H9 (cell line): Measurements from ENCODE around the gene UBFD1. TPM values are rescaled to one million over a fixed set of nuclear protein-coding genes. Genes with fewer than 3 reads are reported as not detected.

Source experiments
- DNase-seq: peaks from one replicate; pipeline ENCODE4 v3.0.0-alpha.2; 2017
- H2AFZ ChIP-seq: one replicate; pipeline ENCODE4 v1.6.1; 2013; ENCODE audit warnings: mild to moderate bottlenecking, low read length, control low read depth, moderate library complexity
- H2AK5ac ChIP-seq: 2 replicates; pipeline ENCODE4 v1.6.1; 2013; ENCODE audit warnings: low read length, control low read depth, mixed read lengths; ENCODE audit not compliant: insufficient read length
- H2BK120ac ChIP-seq: one replicate; pipeline ENCODE4 v1.6.1; 2013; ENCODE audit warnings: low read depth, mild to moderate bottlenecking, low read length, control low read depth, inconsistent platforms; ENCODE audit not compliant: poor library complexity, severe bottlenecking
- H2BK12ac ChIP-seq: 2 replicates; pipeline ENCODE4 v1.6.1; 2013; ENCODE audit warnings: low read length, control low read depth, mixed read lengths, low read depth; ENCODE audit not compliant: insufficient read length
- H2BK15ac ChIP-seq: 2 replicates; pipeline ENCODE4 v1.6.1; 2013; ENCODE audit warnings: low read depth, low read length, control low read depth
- H2BK20ac ChIP-seq: one replicate; pipeline ENCODE4 v1.6.1; 2013; ENCODE audit warnings: low read depth, mild to moderate bottlenecking, low read length, control low read depth, inconsistent platforms; ENCODE audit not compliant: poor library complexity, severe bottlenecking
- H2BK5ac ChIP-seq: 2 replicates; pipeline ENCODE4 v1.6.1; 2013; ENCODE audit warnings: low read length, control low read depth, mixed read lengths; ENCODE audit not compliant: insufficient read length
- H3K14ac ChIP-seq: 2 replicates; pipeline ENCODE4 v1.6.1; 2013; ENCODE audit warnings: low read length, control low read depth; ENCODE audit not compliant: insufficient read depth
- H3K18ac ChIP-seq: 2 replicates; pipeline ENCODE4 v1.6.1; 2013; ENCODE audit warnings: low read depth, mild to moderate bottlenecking, mixed read lengths, low read length, control low read depth; ENCODE audit not compliant: insufficient read length
- H3K23ac ChIP-seq: 2 replicates; pipeline ENCODE4 v1.6.1; 2013; ENCODE audit warnings: low read length, control low read depth, mixed read lengths, low read depth; ENCODE audit not compliant: insufficient read length
- H3K23me2 ChIP-seq: 2 replicates; pipeline ENCODE4 v1.6.1; 2013; ENCODE audit warnings: low read depth, mild to moderate bottlenecking, mixed read lengths, low read length, control low read depth; ENCODE audit not compliant: insufficient read length, poor library complexity, severe bottlenecking
- H3K27ac ChIP-seq: 2 replicates; pipeline ENCODE4 v1.5.1; 2013; ENCODE audit warnings: low read length, control low read depth, mixed read lengths, low read depth; ENCODE audit not compliant: insufficient read length
- H3K27me3 ChIP-seq: 2 replicates; pipeline ENCODE4 v1.6.1; 2013; ENCODE audit warnings: low read length, control low read depth, inconsistent platforms; ENCODE audit not compliant: insufficient read depth
- H3K4ac ChIP-seq: 2 replicates; pipeline ENCODE4 v1.6.1; 2013; ENCODE audit warnings: low read depth, mild to moderate bottlenecking, control low read depth, inconsistent platforms, low read length, moderate library complexity
- H3K4me1 ChIP-seq: 2 replicates; pipeline ENCODE4 v1.6.1; 2013; ENCODE audit warnings: low read length, control low read depth, inconsistent platforms; ENCODE audit not compliant: insufficient read depth
- H3K4me2 ChIP-seq: 2 replicates; pipeline ENCODE4 v1.6.1; 2013; ENCODE audit warnings: low read length, control low read depth, mixed read lengths; ENCODE audit not compliant: insufficient read length, insufficient read depth
- H3K56ac ChIP-seq: 2 replicates; pipeline ENCODE4 v1.6.1; 2013; ENCODE audit warnings: low read depth, mild to moderate bottlenecking, mixed read lengths, low read length, control low read depth; ENCODE audit not compliant: insufficient read length
- H3K79me1 ChIP-seq: 2 replicates; pipeline ENCODE4 v1.6.1; 2013; ENCODE audit warnings: low read depth, mild to moderate bottlenecking, moderate library complexity, low read length, control low read depth, inconsistent platforms; ENCODE audit not compliant: insufficient read depth, poor library complexity, severe bottlenecking
- H3K79me2 ChIP-seq: 2 replicates; pipeline ENCODE4 v1.6.1; 2013; ENCODE audit warnings: low read length, control low read depth, inconsistent platforms; ENCODE audit not compliant: insufficient read depth
- H3K9ac ChIP-seq: 2 replicates; pipeline ENCODE4 v1.6.1; 2013; ENCODE audit warnings: low read length, control low read depth, mixed read lengths; ENCODE audit not compliant: insufficient read length; ENCODE audit errors: extremely low read depth
- H3K9me3 ChIP-seq: one replicate; pipeline ENCODE4 v1.6.1; 2013; ENCODE audit warnings: low read depth, low read length, inconsistent platforms; ENCODE audit not compliant: control insufficient read depth
- H3T11ph ChIP-seq: one replicate; pipeline ENCODE4 v1.6.1; 2013; ENCODE audit warnings: mild to moderate bottlenecking, low read length, control low read depth, inconsistent platforms
- H4K20me1 ChIP-seq: one replicate; pipeline ENCODE4 v1.6.1; 2013; ENCODE audit not compliant: control insufficient read depth, insufficient read length, insufficient read depth
- H4K5ac ChIP-seq: 2 replicates; pipeline ENCODE4 v1.6.1; 2013; ENCODE audit warnings: low read depth, mild to moderate bottlenecking, mixed read lengths, low read length, control low read depth; ENCODE audit not compliant: insufficient read length
- H4K8ac ChIP-seq: replicated peaks from 2 replicates; pipeline ENCODE4 v1.6.1; 2013; ENCODE audit warnings: low read length, control low read depth, mixed read lengths, low read depth; ENCODE audit not compliant: insufficient read length
- H4K91ac ChIP-seq: 2 replicates; pipeline ENCODE4 v1.6.1; 2013; ENCODE audit warnings: low read depth, mild to moderate bottlenecking, moderate library complexity, mixed read lengths, low read length, control low read depth; ENCODE audit not compliant: insufficient read length
- H3K27ac Mint-ChIP-seq, 3 experiments: 2 replicates in 2 of 3; 3 replicates in 1 of 3; pipeline ENCODE4 v1.8.0; 2020 to 2021; ENCODE audit warnings: mixed read lengths in 3 of 3, mild to moderate bottlenecking in 1 of 3, moderate library complexity in 1 of 3
- H3K27me3 Mint-ChIP-seq: 2 replicates; pipeline ENCODE4 v1.8.0; 2021; ENCODE audit warnings: low read depth, mild to moderate bottlenecking, moderate library complexity, mixed read lengths
- H3K36me3 Mint-ChIP-seq, 3 experiments: 2 replicates in 2 of 3; 3 replicates in 1 of 3; pipeline ENCODE4 v1.8.0; 2020 to 2021; ENCODE audit warnings: low read depth in 3 of 3, mixed read lengths in 3 of 3; ENCODE audit not compliant: insufficient read depth in 1 of 3
- H3K4me1 Mint-ChIP-seq, 2 experiments: 2 replicates each; pipeline ENCODE4 v1.8.0; 2020; ENCODE audit warnings: mixed read lengths in 2 of 2
- H3K4me3 Mint-ChIP-seq, 2 experiments: 2 replicates in 1 of 2; 3 replicates in 1 of 2; pipeline ENCODE4 v1.8.0; 2020 to 2021; ENCODE audit warnings: mild to moderate bottlenecking in 2 of 2, mixed read lengths in 2 of 2, moderate library complexity in 1 of 2
- H3K9me3 Mint-ChIP-seq, 2 experiments: 2 replicates in 1 of 2; 3 replicates in 1 of 2; pipeline ENCODE4 v1.8.0; 2020; ENCODE audit warnings: mild to moderate bottlenecking in 2 of 2, mixed read lengths in 2 of 2, moderate library complexity in 1 of 2
- WGBS: extraction: QIAGEN DNeasy Blood & Tissue Kit; methylation state at CpG from one replicate; pipeline ENCODE4 v1.1.7; 2013; ENCODE audit warnings: missing lambda C conversion rate, low lambda C conversion rate, mixed read lengths; ENCODE audit not compliant: insufficient read length; ENCODE audit errors: extremely low coverage; 5-methylcytosine and 5-hydroxymethylcytosine counted together
- total RNA-seq: library from RNA; stranded (reverse); gene quantifications from 2 replicates; pipeline ENCODE4 v1.2.1, GENCODE V29; 2021
- TF ChIP-seq, protein P1 (sequence below): fragments of 200-600 bp; sonication (generic); conservative IDR thresholded peaks from 3 replicates; pipeline ENCODE4 v1.8.0; 2021; ENCODE audit warnings: antibody characterized with exemption, mild to moderate bottlenecking

The UBFD1 gene
- total RNA-seq, 1 experiment from 2014 or later: 107 TPM

- H3K4me1 ChIP-seq: no peaks in the 10 kb centered on the region
- WGBS: no CpG with 5 or more reads among the region's 6 CpGs
- 0 out of 7 replicates have a peak overlapping the region, but pooled peaks of 1 of the 3 experiments have one; percentile 2 for H3K27ac Mint-ChIP-seq
- H2BK120ac ChIP-seq: no peak overlapping the region
- TF ChIP-seq, protein P1, sequence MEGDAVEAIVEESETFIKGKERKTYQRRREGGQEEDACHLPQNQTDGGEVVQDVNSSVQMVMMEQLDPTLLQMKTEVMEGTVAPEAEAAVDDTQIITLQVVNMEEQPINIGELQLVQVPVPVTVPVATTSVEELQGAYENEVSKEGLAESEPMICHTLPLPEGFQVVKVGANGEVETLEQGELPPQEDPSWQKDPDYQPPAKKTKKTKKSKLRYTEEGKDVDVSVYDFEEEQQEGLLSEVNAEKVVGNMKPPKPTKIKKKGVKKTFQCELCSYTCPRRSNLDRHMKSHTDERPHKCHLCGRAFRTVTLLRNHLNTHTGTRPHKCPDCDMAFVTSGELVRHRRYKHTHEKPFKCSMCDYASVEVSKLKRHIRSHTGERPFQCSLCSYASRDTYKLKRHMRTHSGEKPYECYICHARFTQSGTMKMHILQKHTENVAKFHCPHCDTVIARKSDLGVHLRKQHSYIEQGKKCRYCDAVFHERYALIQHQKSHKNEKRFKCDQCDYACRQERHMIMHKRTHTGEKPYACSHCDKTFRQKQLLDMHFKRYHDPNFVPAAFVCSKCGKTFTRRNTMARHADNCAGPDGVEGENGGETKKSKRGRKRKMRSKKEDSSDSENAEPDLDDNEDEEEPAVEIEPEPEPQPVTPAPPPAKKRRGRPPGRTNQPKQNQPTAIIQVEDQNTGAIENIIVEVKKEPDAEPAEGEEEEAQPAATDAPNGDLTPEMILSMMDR: no peak
- H4K91ac ChIP-seq: no peak overlapping the region
- H3K79me1 ChIP-seq: no peaks in the 10 kb centered on the region
- no peak overlapping the region for H3K14ac ChIP-seq
- H3K36me3 Mint-ChIP-seq: peaks cover 58 to 92% (median 82%) of the 10 kb centered on the region in 3 experiments
- H2BK12ac ChIP-seq: no peak overlapping the region
- H3K4me3 Mint-ChIP-seq: no peak overlapping the region
- H3K9me3 ChIP-seq: no peaks in the 10 kb centered on the region
- peaks cover 0 to 8% of the 10 kb centered on the region in 2 experiments; a peak in 1 of 4 replicates for H3K4me1 Mint-ChIP-seq
- peaks cover 7% of the 10 kb centered on the region; the same call in 1 of the 2 replicates for H3K79me2 ChIP-seq
- H3K27ac ChIP-seq: no peak overlapping the region
- DNase-seq: no peak
- peaks cover 3% of the 10 kb centered on the region for H3K23me2 ChIP-seq
- no peak overlapping the region for H2BK5ac ChIP-seq
- no peak overlapping the region for H4K8ac ChIP-seq
- no peaks in the 10 kb centered on the region for H3K27me3 ChIP-seq
- no peak overlapping the region for H3K9ac ChIP-seq
- no peak overlapping the region for H3K4ac ChIP-seq
- no peak overlapping the region for H3K18ac ChIP-seq
- no peaks in the 10 kb centered on the region for H4K20me1 ChIP-seq
- no peak overlapping the region for H3K56ac ChIP-seq
- no peak overlapping the region for H3T11ph ChIP-seq
- no peak overlapping the region for H2BK20ac ChIP-seq
- H3K9me3 Mint-ChIP-seq: no peaks in the 10 kb centered on the region
- no peaks in the 10 kb centered on the region for H3K27me3 Mint-ChIP-seq
- H3K4me2 ChIP-seq: no peak overlapping the region
- H2BK15ac ChIP-seq: no peak overlapping the region
- H2AK5ac ChIP-seq: no peak overlapping the region
- no peak overlapping the region for H2AFZ ChIP-seq
- H4K5ac ChIP-seq: no peak overlapping the region
- H3K23ac ChIP-seq: no peak overlapping the region
Measured at GRCh38 chr16:23563186-23563585, 5.7 kb downstream of the UBFD1 start.
